Measurements from ENCODE around the gene MYCL. TPM values are rescaled to one million over a fixed set of nuclear protein-coding genes. Genes with fewer than 3 reads are reported as not detected.
A peak's percentile ranks its signal among the peaks of the same experiment; 100 is the strongest.
"Not testable (repeated sequence)": the region's sequence is repeated elsewhere in the genome, so short reads cannot be mapped to it uniquely, and the experiment has no call there.

MYCL gene
- polyA plus RNA-seq, 12 donors, result 1.6 to 25.4 (median 3.5) TPM; not detected in 2

GRCh38 chr1:39922251-39922688, 20.6 kb upstream of the MYCL start:
- no peak for DNase-seq

- no peak for DNase-seq
Measured at GRCh38 chr1:39919545-39919944, 17.8 kb upstream of the MYCL start.

- no peak for DNase-seq
Measured at GRCh38 chr1:39917825-39918224, 16.1 kb upstream of the MYCL start.

DNA sequence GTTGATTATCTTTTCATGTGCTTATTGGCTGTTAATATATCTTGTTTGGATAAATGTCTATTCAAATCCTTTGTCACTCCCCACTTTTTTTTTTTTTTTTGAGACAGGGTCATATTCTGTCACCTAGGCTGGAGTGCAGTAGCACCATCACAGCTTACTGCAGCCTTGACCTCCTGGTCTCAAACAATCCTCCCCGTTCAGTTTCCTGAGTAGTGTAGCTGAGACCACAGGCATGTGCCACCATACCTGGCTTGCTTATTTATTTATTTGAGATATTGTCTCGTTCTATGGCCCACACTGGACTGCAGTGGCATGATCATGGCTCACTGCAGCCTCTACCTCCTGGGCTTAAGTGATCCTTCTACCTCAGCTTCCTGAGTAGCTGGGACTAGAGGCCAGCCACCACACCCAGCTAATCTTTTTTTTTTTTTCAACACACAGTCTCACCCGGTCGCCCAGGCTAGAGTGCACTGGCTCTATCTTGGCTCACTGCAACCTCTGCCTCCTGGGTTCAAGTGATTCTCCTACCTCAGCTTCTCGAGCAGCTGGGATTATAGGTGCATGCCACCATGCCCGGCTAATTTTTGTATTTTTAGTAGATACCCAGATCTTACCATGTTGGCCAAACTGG, 13.9 kb upstream of the MYCL start:
- DNase-seq, result no peak

DNA sequence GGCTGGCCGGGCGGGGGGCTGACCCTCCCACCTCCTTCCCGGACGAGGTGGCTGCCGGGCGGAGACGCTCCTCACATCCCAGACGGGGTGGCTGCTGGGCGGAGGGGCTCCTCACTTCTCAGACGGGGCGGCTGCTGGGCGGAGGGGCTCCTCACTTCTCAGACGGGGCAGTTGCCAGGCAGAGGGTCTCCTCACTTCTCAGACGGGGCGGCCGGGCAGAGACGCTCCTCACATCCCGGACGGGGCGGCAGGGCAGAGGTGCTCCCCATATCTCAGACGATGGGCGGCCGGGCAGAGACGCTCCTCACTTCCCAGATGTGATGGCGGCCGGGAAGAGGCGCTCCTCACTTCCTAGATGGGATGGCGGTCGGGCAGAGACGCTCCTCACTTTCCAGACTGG, 11.4 kb upstream of the MYCL start:
- DNase-seq, result not testable (repeated sequence)

DNA sequence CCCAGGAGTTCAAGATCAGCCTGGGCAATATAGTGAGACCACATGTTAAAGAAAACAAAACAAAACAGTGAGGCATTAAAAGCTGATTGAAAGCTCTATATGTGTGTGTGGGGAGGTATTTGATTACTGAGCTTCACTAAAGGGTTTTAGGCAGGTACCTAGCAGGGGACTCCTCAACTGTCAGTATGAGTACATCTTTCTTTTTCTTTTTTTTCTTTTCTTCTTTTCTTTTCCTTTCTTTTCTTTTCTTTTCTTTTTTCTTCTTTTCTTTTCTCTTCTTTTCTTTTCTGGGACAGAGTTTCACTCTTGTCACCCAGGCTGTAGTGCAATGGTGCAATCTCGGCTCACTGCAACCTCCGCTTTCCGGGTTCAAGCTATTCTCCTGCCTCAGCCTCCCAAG, 8.5 kb upstream of the MYCL start:
- DNase-seq, result no peak

DNA sequence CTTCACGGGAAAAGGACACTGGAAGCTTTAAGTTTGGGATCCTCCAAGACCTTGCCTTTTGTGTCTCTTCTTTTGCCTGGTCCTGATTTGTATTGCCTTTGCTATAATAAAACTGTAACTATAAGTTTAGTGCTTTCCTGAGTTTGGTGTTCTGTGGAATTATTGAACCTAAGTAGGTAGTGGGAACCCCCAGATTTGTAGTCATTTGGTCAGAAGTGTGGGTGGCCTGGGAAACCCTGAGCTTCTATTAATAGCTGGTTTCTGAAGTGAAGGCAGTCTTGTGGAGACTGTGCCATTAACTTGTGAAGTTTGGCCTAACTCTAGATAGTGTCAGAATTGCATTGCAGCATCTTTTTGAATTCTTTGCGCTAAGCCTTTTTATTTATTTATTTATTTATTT, 6.8 kb upstream of the MYCL start:
- no peak for DNase-seq

DNA sequence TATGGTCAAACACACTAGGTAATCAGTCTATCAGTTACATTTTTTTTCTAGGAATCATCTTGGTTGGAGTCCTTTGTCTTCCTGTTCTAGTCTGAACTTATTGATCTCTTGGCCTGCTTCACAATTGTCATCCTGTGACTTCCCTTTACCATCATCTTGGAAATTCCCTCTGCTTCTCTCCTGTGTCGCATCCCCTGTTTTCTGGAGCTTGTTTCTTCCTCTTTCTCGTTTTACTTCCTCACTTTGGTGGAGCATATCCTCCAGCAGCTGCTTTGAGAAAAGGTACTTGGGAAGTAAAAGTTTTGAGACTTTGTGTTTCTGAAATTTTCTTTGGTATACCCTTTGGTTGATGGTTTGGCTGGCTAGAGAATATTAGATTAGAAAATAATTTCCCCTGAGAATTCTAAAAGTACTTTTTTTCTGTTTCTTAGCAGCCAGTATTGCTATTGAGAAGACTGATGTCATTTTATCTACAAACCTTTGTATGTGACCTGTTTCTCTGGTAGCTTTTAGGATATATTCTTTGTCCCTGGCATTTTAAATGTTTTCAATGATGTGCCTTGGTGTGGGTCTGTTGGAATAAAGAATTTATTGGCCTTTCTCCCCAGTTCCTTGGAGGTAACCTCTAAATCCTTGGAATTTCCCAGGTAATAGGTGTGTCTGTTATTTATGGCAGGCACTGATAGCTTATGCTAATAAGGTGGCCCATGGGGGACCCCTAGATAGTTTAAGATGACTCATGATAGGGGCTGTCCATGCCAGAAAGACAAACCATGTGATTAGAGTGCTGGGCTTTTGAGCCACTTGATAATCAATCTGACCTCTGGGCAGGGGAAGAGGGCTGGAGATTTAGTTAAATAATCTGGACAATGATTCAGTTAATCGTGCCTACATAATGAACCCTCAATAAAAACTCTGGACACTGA, 6.1 kb upstream of the MYCL start:
- no peak for DNase-seq

- no peak for DNase-seq
Measured at GRCh38 chr1:39905172-39905571, 3.5 kb upstream of the MYCL start.

DNA sequence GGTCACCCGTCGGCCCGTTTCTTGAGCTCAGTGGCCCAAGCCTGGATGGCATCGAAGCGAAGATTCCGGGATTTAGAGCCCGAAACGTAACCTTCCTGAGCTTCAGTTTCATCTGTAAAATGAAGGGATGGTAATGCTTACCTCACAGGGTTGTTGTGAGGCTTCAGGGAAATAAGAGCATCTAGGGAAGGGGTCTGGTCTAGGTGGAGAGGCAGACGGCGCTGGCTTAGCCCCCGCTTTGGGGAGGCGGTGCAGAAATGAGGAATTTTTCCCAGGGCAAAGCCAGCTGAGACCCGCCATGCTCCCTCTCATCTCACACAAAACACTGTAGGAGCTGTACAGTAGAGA, 717 bp upstream of the MYCL start:
- DNase-seq, result no peak

- DNase-seq, result no peak
Measured at GRCh38 chr1:39901464-39901713, 328 bp downstream of the MYCL start.

- no peak for DNase-seq
Measured at GRCh38 chr1:39900662-39901463, 854 bp downstream of the MYCL start.

- no peak for DNase-seq
Measured at GRCh38 chr1:39899611-39900538, 1.8 kb downstream of the MYCL start.

DNA sequence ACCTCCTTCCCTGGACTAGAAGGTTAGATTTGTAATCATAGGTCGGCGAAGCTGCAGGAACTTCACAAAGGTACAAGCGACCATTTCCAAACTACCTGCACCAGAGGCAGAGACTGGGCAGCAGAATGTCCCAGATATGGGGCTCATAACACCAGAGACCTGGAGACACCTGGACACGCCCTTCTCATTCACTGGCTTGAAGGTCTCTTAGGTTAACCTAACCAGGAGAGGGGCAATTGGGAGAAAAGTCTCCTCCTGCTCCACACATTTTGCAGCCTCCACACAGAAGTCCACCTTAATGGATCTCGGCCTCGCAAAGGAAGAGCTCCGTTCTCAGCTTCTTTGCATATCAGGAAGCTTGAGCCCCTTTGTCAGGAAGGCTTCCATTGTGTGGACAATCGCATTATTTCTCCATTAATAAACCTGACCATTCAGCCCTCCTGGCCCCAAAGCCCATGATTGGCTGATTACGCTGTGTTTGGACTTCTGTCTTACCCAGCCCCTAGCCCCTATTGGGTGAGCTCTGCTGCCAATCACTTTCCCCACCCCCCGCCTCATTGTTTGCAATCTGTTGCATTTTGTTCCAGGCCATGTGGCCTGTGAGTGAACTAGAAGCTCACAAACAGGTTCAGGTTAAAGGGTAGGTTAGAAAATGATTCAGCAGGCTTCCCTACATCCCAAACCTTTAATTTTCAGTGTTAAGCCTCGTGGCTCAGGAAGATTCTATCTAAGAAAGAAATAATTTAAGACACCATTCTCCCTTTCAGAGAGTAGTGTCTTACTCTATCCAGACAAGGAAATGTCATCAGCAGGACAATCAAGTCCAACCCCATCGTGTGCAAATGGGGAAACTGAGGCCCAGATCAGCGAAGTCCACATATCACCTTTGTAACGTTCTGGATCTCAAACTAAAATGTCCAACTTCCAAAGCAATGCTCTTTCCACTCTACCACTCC, 2.8 kb downstream of the MYCL start:
- DNase-seq, result no peak

GRCh38 chr1:39898191-39898590, 3.5 kb downstream of the MYCL start:
- DNase-seq, result no peak

DNA sequence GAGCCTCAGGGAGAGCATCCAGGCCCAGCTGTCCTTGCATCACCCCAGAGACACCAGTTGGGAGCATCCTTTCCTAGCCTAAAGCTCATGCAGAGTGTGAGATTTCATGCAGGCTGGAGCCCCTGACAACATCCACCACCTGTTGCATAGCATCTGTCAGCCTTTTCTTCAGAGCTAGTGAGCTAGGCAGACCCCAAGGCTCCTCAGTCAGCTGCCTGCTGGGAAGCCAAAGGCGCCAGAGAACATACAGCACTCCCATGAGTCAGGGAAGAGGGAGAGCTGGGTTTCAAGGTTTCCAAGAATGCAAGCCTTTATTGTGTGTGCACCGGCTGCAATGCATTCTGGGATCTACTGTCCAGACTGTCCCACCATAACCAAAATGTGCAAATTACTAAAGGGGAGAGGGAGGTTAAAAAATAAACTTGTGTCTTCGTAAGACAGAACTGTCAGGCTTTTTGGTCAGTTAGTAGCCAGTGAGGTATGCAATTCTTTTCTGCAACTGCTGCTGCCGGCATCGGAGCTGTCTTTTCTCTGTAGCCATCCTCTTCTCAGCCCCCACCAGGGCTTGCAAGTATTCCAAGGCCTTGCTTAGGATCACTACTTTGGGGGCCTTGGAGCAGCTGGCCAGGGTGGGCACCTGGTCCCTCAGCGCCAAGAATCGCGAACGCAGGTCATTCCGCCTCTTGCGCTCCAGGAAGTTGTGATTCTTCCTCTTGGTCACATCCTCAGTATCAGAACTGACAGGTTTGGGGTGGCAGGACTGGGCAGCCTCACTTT, 4.6 kb downstream of the MYCL start:
- DNase-seq, result peak; percentile 36

GRCh38 chr1:39895731-39896480, 5.8 kb downstream of the MYCL start:
- DNase-seq, result no peak

- no peak for DNase-seq
Measured at GRCh38 chr1:39894884-39895495, 6.7 kb downstream of the MYCL start.
